ENCODE results near the gene WARS2.
"Not testable (repeated sequence)": the region's sequence is repeated elsewhere in the genome, so short reads cannot be mapped to it uniquely, and the experiment has no call there.

The WARS2 gene

GRCh38 chr1:119139403-119139802 is 1.1 kb downstream of the WARS2 start:
- no peak for DNase-seq (ENCODE audit: low spot score)

GRCh38 chr1:119136401-119136800 is 4.1 kb downstream of the WARS2 start:
- DNase-seq (ENCODE audit: low spot score): no peak

- no peak for DNase-seq (ENCODE audit: low spot score)
Measured at GRCh38 chr1:119133987-119134386, 6.5 kb downstream of the WARS2 start.

GRCh38 chr1:119132179-119132578 is 8.3 kb downstream of the WARS2 start:
- DNase-seq (ENCODE audit: low spot score): no peak

GRCh38 chr1:119125874-119126273 is 14.6 kb downstream of the WARS2 start:
- no peak for DNase-seq (ENCODE audit: low spot score)

- DNase-seq (ENCODE audit: low spot score): no peak
Measured at GRCh38 chr1:119124764-119125163, 15.7 kb downstream of the WARS2 start.

GRCh38 chr1:119121872-119122271 is 18.6 kb downstream of the WARS2 start:
- not testable (repeated sequence) for DNase-seq (ENCODE audit: low spot score)

- no peak for DNase-seq (ENCODE audit: low spot score)
Measured at GRCh38 chr1:119116725-119117124, 23.7 kb downstream of the WARS2 start.

GRCh38 chr1:119115736-119116135 is 24.7 kb downstream of the WARS2 start:
- no peak for DNase-seq (ENCODE audit: low spot score)

- DNase-seq (ENCODE audit: low spot score): no peak
Measured at GRCh38 chr1:119115311-119115710, 25.1 kb downstream of the WARS2 start.

- no peak for DNase-seq (ENCODE audit: low spot score)
Measured at GRCh38 chr1:119114786-119115185, 25.7 kb downstream of the WARS2 start.

GRCh38 chr1:119112791-119113190 is 27.7 kb downstream of the WARS2 start:
- DNase-seq (ENCODE audit: low spot score): no peak

GRCh38 chr1:119112244-119112643 is 28.2 kb downstream of the WARS2 start:
- no peak for DNase-seq (ENCODE audit: low spot score)

GRCh38 chr1:119108988-119109387 is 31.5 kb downstream of the WARS2 start:
- no peak for DNase-seq (ENCODE audit: low spot score)

GRCh38 chr1:119103764-119104163 is 36.7 kb downstream of the WARS2 start:
- DNase-seq (ENCODE audit: low spot score): no peak

- DNase-seq (ENCODE audit: low spot score): no peak
Measured at GRCh38 chr1:119102051-119102450, 38.4 kb downstream of the WARS2 start.

GRCh38 chr1:119101563-119101962 is 38.9 kb downstream of the WARS2 start:
- DNase-seq (ENCODE audit: low spot score): no peak

GRCh38 chr1:119099775-119100174 is 40.7 kb downstream of the WARS2 start:
- no peak for DNase-seq (ENCODE audit: low spot score)

- no peak for DNase-seq (ENCODE audit: low spot score)
Measured at GRCh38 chr1:119097380-119097779, 43.1 kb downstream of the WARS2 start.

GRCh38 chr1:119093721-119094120 is 46.7 kb downstream of the WARS2 start:
- no peak for DNase-seq (ENCODE audit: low spot score)

- no peak for DNase-seq (ENCODE audit: low spot score)
Measured at GRCh38 chr1:119091618-119092017, 48.8 kb downstream of the WARS2 start.

GRCh38 chr1:119090250-119090649 is 50.2 kb downstream of the WARS2 start:
- DNase-seq (ENCODE audit: low spot score): no peak

- DNase-seq (ENCODE audit: low spot score): no peak
Measured at GRCh38 chr1:119086830-119087229, 53.6 kb downstream of the WARS2 start.

- no peak for DNase-seq (ENCODE audit: low spot score)
Measured at GRCh38 chr1:119084798-119085197, 55.7 kb downstream of the WARS2 start.

- no peak for DNase-seq (ENCODE audit: low spot score)
Measured at GRCh38 chr1:119083980-119084379, 56.5 kb downstream of the WARS2 start.

Data from kidney capillary endothelial cell (primary cell).